ENCODE measurements around the gene B4GALT2. TPM values are rescaled to one million over a fixed set of nuclear protein-coding genes. Genes with fewer than 3 reads are reported as not detected.

B4GALT2 gene
- total and polyA plus RNA-seq, 9 of the 15 experiments (the other 6 are each of a cell fraction or from before 2014, with no cell fraction given): 1.3 to 86.8 (median 43.8) TPM

DNA sequence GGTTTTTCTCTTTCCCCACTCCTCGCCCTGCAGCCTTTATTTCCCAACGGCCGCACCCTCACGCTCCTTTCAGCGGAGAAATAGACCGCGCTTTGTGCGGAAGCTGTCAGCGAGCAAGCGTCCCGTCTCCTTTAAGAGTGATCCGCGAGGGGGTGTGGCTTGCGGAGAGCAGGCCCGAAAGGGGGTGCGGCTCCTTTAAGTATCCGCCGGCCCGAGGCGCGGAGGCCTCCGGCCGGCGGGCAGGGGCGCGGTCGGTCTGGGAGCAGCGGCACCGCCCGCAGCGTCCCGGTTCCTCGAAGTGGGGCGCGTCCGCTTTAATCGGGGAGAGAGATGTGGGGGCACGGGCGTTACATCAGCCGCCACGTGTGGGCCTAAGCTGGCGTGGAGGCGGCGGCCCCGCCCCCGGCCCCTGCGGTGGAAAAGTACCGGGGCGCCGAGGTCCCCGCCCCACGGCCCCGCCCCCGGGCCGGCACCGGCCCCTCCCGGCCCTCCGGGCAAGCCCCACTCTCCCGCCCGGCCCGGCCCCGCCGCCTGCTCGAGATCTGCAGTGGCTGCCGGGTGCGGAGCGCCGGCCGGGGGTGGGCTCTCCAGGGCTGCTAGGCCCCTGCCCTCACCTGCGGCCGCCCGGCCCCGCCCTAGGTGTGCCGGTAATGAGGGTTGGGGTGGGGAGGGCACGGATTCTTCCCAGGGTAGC, 51.0 kb downstream of the B4GALT2 start (continued):
- TF ChIP-seq ILK (tag; IDR thresholded peaks at IDR 0.05; ENCODE audit: borderline replicate concordance, low read depth): no peak
- no peak for TF ChIP-seq TAF15 (IDR thresholded peaks at IDR 0.05; ENCODE audit: low read depth, low read length)
- peak; percentile 38; the same call in 1 of the 2 replicates for TF ChIP-seq ESRRA (IDR thresholded peaks at IDR 0.05; ENCODE audit: borderline replicate concordance, low read depth)
- TF ChIP-seq PTRF (tag; IDR thresholded peaks at IDR 0.05): no peak
- no peak for TF ChIP-seq ZNF24 (IDR thresholded peaks at IDR 0.05)
- no peak for TF ChIP-seq FOXK2 (conservative IDR thresholded peaks at IDR 0.05 in 1 of 2, IDR thresholded peaks at IDR 0.05 in 1 of 2; ENCODE audit: low read depth in 2 of 2)
- TF ChIP-seq, protein P1, sequence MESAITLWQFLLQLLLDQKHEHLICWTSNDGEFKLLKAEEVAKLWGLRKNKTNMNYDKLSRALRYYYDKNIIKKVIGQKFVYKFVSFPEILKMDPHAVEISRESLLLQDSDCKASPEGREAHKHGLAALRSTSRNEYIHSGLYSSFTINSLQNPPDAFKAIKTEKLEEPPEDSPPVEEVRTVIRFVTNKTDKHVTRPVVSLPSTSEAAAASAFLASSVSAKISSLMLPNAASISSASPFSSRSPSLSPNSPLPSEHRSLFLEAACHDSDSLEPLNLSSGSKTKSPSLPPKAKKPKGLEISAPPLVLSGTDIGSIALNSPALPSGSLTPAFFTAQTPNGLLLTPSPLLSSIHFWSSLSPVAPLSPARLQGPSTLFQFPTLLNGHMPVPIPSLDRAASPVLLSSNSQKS (CRISPR knock-in tag; IDR thresholded peaks at IDR 0.05): no peak
- TF ChIP-seq, protein P2, sequence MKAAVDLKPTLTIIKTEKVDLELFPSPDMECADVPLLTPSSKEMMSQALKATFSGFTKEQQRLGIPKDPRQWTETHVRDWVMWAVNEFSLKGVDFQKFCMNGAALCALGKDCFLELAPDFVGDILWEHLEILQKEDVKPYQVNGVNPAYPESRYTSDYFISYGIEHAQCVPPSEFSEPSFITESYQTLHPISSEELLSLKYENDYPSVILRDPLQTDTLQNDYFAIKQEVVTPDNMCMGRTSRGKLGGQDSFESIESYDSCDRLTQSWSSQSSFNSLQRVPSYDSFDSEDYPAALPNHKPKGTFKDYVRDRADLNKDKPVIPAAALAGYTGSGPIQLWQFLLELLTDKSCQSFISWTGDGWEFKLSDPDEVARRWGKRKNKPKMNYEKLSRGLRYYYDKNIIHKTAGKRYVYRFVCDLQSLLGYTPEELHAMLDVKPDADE (conservative IDR thresholded peaks at IDR 0.05; ENCODE audit: control insufficient read depth, low read depth, low read length): peak; percentile 42
- TF ChIP-seq EGR1 (conservative IDR thresholded peaks at IDR 0.05): peak; percentile 77
- TF ChIP-seq NELFE (IDR thresholded peaks at IDR 0.05; ENCODE audit: insufficient read depth, insufficient read length): no peak
- no peak for TF ChIP-seq HDAC8 (tag; IDR thresholded peaks at IDR 0.05)
- TF ChIP-seq PTTG1 (tag; IDR thresholded peaks at IDR 0.05; ENCODE audit: low read depth): no peak
- TF ChIP-seq TCFL5 (CRISPR knock-in tag; conservative IDR thresholded peaks at IDR 0.05): no peak
- TF ChIP-seq MECOM (CRISPR knock-in tag; IDR thresholded peaks at IDR 0.05): no peak
- no peak for TF ChIP-seq BRD9 (IDR thresholded peaks at IDR 0.05; ENCODE audit: low read depth, partially characterized antibody)
- peak; percentile 87 for TF ChIP-seq KLF13 (tag; IDR thresholded peaks at IDR 0.05; ENCODE audit: borderline replicate concordance, low read depth)
- no peak for TF ChIP-seq ARID2 (IDR thresholded peaks at IDR 0.05)
- TF ChIP-seq POLR2B (IDR thresholded peaks at IDR 0.05; ENCODE audit: low read depth, partially characterized antibody): peak; percentile 45
- TF ChIP-seq, protein P3, sequence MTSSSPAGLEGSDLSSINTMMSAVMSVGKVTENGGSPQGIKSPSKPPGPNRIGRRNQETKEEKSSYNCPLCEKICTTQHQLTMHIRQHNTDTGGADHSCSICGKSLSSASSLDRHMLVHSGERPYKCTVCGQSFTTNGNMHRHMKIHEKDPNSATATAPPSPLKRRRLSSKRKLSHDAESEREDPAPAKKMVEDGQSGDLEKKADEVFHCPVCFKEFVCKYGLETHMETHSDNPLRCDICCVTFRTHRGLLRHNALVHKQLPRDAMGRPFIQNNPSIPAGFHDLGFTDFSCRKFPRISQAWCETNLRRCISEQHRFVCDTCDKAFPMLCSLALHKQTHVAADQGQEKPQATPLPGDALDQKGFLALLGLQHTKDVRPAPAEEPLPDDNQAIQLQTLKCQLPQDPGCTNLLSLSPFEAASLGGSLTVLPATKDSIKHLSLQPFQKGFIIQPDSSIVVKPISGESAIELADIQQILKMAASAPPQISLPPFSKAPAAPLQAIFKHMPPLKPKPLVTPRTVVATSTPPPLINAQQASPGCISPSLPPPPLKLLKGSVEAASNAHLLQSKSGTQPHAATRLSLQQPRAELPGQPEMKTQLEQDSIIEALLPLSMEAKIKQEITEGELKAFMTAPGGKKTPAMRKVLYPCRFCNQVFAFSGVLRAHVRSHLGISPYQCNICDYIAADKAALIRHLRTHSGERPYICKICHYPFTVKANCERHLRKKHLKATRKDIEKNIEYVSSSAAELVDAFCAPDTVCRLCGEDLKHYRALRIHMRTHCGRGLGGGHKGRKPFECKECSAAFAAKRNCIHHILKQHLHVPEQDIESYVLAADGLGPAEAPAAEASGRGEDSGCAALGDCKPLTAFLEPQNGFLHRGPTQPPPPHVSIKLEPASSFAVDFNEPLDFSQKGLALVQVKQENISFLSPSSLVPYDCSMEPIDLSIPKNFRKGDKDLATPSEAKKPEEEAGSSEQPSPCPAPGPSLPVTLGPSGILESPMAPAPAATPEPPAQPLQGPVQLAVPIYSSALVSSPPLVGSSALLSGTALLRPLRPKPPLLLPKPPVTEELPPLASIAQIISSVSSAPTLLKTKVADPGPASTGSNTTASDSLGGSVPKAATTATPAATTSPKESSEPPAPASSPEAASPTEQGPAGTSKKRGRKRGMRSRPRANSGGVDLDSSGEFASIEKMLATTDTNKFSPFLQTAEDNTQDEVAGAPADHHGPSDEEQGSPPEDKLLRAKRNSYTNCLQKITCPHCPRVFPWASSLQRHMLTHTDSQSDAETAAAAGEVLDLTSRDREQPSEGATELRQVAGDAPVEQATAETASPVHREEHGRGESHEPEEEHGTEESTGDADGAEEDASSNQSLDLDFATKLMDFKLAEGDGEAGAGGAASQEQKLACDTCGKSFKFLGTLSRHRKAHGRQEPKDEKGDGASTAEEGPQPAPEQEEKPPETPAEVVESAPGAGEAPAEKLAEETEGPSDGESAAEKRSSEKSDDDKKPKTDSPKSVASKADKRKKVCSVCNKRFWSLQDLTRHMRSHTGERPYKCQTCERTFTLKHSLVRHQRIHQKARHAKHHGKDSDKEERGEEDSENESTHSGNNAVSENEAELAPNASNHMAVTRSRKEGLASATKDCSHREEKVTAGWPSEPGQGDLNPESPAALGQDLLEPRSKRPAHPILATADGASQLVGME (CRISPR knock-in tag; IDR thresholded peaks at IDR 0.05): no peak

All from K562 (cell line).